ENCODE data around the gene SLC12A8.

The SLC12A8 gene

DNA sequence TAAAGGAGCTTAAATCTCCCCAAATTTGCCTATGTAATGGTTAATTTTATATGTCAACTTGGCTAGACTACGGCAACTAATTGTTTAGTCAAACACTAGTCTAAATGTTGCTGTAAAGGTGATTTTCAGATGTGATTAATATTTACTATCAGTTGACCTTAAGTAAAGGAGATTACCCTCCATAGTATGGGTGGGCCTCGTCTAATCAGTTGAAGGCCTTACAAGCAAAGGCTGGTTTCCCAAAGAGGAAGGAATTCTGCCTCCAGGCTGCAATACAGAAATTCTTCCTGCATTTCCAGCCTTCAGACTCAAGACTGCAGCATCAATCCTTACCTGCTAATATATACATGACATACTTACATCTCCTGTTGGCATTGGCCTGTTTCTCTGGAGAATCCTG, 23.6 kb downstream of the SLC12A8 start:
- no peak for TF ChIP-seq CTCF (IDR thresholded peaks at IDR 0.05; ENCODE audit: low read depth, low read length)
- DNase-seq (ENCODE audit: extremely low read depth, low read depth), result no peak

DNA sequence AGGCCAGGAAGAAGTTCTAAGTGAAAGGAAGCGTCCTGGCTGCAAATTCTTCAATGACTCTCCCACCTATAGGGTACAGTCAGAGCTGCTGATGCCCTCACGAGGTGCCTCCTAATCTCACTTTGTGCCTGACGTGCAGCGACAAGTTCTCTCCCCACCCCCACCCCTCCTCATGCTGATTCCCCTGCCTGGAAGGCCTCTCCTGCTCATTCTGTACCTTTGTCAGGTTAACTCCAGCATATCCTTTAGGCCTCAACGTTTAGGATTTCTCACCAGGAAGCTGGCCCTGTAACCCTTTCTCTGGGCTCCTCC, 25.0 kb downstream of the SLC12A8 start:
- DNase-seq (ENCODE audit: extremely low read depth, low read depth), result no peak
- no peak for TF ChIP-seq CTCF (IDR thresholded peaks at IDR 0.05; ENCODE audit: low read depth, low read length)

GRCh38 chr3:125186800-125187598, 25.5 kb downstream of the SLC12A8 start:
- TF ChIP-seq CTCF (IDR thresholded peaks at IDR 0.05; ENCODE audit: low read depth, low read length), result no peak
- no peak for DNase-seq (ENCODE audit: extremely low read depth, low read depth)

DNA sequence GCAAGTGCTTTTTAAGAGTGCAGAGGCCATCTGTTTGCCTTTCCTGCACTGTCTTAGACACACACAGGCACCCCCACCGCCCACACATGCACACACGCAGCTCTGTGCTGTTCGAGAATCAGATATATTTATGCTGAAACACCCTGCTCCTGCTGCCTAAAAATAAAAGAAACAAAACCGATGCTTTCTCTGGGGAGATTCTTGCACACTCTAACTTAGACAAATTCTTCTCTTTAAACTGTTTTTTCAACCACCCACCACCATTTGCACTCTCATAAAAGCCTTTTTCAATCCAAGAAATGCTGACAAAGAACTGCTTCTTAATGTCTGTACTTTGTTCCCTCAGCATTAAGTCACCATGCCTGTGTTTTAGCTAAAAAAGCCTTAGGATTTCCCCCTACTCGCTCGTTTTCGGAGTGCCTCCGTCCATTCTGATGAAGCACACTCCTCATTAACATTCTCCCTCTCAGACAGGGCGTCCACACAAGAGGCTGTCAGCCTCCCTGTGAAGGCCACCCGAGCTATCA, 26.2 kb downstream of the SLC12A8 start:
- DNase-seq (ENCODE audit: extremely low read depth, low read depth), result no peak
- TF ChIP-seq CTCF (IDR thresholded peaks at IDR 0.05; ENCODE audit: low read depth, low read length), result no peak

DNA sequence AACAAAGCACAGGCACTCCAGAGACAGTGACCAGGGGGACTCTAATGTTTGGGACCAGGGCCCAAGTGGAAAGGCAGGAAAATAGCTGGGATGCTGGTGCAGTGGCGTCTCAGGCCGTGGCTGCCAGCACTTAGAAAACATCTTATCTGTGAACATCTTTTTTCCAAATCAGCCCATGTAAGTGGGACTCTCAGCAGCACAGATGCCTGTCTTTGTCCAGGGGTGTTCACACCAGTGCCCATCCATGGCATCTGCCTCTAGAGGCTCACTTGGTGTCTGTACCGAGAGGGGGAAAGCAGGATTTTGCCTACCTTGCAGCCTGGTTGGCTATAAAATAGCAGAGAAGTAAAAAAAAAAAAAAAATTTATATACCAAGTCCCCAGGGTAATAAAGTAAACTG, 26.7 kb downstream of the SLC12A8 start:
- TF ChIP-seq CTCF (IDR thresholded peaks at IDR 0.05; ENCODE audit: low read depth, low read length), result no peak
- DNase-seq (ENCODE audit: extremely low read depth, low read depth), result no peak

DNA sequence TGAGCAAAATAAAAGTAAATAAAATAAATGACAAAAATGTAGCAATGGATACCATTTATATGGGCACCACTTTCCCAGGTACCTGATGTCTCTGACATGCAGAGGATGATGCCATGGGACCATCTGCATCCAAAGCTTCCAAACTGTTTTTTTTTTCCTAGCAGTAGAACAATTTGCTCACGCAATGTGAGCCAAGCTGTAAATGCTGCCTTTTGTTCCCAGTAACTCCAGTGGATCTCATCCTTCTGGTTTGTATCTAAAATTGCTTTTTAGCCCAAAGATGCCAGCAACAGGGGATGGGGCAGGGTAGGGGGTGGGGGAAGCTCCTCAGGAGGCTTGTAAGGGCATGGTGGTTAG, 32.7 kb downstream of the SLC12A8 start:
- TF ChIP-seq CTCF (IDR thresholded peaks at IDR 0.05; ENCODE audit: low read depth, low read length), result no peak
- no peak for DNase-seq (ENCODE audit: extremely low read depth, low read depth)

- TF ChIP-seq CTCF (IDR thresholded peaks at IDR 0.05; ENCODE audit: low read depth, low read length), result no peak
- no peak for DNase-seq (ENCODE audit: extremely low read depth, low read depth)
These were observed 33.2 kb downstream of the SLC12A8 start for GRCh38 chr3:125179143-125179883.
